ENCODE measurements around the gene SERTAD2.

The SERTAD2 gene

DNA sequence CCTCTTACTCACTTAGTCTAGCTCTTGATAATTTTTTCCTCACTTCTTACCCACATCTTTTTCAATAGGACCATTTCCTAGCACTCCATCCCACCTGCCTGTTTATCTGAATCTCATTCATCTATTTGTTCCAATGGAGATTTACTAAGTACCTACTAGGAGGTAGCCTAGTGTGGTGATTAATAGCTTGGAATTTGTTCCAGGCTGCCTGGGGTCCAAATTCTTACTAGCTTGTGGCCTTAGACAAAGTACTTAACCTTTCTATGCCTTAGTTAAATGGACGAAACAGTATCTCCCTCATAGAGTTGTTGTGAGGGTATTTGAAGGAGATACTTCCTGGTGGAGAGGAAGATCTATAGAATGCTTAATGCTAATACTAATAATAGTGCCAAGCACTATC is 42.9 kb upstream of the SERTAD2 start:
- TF ChIP-seq, protein P1, sequence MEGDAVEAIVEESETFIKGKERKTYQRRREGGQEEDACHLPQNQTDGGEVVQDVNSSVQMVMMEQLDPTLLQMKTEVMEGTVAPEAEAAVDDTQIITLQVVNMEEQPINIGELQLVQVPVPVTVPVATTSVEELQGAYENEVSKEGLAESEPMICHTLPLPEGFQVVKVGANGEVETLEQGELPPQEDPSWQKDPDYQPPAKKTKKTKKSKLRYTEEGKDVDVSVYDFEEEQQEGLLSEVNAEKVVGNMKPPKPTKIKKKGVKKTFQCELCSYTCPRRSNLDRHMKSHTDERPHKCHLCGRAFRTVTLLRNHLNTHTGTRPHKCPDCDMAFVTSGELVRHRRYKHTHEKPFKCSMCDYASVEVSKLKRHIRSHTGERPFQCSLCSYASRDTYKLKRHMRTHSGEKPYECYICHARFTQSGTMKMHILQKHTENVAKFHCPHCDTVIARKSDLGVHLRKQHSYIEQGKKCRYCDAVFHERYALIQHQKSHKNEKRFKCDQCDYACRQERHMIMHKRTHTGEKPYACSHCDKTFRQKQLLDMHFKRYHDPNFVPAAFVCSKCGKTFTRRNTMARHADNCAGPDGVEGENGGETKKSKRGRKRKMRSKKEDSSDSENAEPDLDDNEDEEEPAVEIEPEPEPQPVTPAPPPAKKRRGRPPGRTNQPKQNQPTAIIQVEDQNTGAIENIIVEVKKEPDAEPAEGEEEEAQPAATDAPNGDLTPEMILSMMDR (IDR thresholded peaks at IDR 0.05; ENCODE audit: insufficient read depth, missing control alignments): no peak
- DNase-seq (ENCODE audit: insufficient read length, low spot score): no peak
- FAIRE-seq: no peak

DNA sequence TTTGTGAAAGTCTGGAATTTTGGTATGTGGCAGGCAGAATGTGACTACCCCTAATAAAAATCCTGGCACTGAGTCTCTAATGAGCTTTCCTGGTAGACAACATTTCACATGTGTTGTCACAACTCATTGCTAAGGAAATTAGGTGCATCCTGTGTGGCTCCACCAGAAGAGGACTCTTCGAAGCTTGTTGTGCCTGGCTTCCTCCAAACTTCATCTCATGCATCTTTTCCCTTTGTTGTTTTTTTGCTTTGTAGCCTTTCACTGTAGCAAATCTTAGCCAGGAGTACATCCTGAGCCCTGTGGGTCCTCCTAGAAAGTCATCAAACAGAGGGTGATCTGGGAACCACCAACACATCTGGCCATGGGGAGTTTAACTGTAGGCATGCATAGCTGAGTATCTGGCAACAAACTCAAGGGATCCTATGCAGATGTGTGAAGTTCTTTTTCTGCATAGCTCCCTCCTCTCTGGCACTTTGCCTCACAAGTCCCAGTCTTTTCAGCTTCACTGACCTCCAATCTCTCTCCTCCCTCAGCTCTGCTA is 42.1 kb upstream of the SERTAD2 start:
- DNase-seq (ENCODE audit: insufficient read length, low spot score) (no peak), FAIRE-seq (no peak)
- TF ChIP-seq, protein P1 (IDR thresholded peaks at IDR 0.05; ENCODE audit: insufficient read depth, missing control alignments): no peak

DNA sequence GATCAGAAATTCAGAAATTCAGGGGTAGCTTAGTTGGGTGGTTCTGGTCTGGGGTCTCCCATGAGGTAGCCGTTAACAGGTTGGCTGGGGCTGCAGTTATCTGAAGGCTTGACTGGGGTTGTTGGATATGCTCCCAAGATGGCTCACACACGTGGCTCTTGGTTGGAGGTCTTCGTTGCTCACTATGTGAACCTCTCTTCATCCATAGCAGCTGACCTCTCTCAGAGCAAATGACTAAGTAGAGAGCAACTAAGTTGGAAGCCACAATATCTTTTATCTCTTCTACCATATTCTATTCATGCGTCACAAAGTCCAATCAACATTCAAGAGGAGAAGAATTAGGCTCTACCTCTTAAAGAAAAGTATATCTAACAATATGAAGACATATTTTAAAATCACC is 38.7 kb upstream of the SERTAD2 start:
- DNase-seq (ENCODE audit: insufficient read length, low spot score): no peak
- TF ChIP-seq, protein P1 (IDR thresholded peaks at IDR 0.05; ENCODE audit: insufficient read depth, missing control alignments): no peak
- FAIRE-seq: no peak

DNA sequence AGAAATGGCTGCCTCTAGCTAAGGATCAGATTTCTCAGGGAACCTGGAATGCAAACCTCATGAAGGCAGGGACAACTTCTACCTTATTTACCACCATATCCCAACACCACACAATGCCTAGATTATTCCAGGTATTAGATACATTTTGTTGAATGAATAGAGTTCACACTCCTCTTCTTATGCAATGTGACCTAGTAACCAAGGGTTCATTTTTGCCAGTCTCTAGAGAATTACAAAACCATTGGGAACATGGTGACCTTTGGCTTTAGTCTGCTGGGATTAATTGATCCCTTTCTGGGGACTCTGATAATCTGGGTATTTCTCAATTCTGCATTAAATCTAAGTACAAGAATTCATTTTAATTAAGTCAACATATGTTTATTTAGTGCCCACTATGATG is 35.2 kb upstream of the SERTAD2 start:
- DNase-seq (ENCODE audit: insufficient read length, low spot score) (no peak), FAIRE-seq (no peak)
- TF ChIP-seq, protein P1 (IDR thresholded peaks at IDR 0.05; ENCODE audit: insufficient read depth, missing control alignments): no peak

DNA sequence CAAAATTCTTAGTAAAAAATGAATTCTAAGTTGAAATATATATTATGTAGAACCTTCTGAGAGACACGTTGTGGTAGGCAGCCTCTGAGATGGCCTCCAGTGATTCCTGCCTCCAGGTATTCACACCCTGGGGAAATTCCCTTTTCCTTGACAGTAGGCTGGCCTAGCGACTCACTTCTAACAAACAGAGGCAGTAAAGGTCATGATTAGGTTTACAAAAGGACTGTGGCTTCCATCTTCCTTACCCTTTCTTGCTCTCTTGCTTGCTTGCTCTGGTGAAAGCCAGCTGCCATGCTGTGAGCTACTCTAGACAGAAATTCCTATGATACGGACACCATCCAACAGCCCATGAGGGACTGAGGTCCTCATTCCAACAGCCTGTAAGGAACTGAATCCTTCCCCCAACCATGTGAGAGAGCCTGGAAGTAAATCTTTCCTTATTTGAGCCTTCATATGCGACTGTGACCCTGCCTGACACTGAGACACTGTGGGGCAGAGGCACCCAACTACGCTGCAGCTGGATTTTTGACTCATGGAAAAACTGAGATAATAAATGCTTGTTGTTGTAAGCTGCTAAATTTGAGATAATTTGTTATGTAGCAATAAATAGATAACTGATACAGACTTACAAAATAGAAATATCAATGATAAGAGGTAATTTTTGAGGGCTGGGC is 32.7 kb upstream of the SERTAD2 start:
- no peak for DNase-seq (ENCODE audit: insufficient read length, low spot score)
- TF ChIP-seq, protein P1 (IDR thresholded peaks at IDR 0.05; ENCODE audit: insufficient read depth, missing control alignments): no peak
- no peak for FAIRE-seq

DNA sequence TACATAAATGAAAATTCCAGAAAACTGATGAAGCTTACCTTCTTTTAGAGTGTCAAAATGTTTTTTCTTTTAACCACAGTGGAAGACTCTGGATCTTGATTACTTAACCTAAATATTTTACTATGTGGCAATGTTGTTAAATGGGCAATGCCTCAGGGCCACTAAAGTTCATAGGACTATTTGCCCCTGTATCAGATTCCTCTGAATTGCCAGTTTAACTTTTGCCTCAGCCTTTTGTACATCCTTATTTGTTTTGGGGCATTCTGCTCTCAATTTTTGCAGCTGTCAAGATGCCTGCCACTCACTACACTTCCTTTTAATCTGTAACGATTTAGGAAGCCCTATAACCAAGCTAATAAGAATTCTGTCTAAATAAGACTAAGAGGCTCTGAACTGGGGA is 31.7 kb upstream of the SERTAD2 start:
- DNase-seq (ENCODE audit: insufficient read length, low spot score) (no peak), FAIRE-seq (no peak)
- TF ChIP-seq, protein P1 (IDR thresholded peaks at IDR 0.05; ENCODE audit: insufficient read depth, missing control alignments): no peak

DNA sequence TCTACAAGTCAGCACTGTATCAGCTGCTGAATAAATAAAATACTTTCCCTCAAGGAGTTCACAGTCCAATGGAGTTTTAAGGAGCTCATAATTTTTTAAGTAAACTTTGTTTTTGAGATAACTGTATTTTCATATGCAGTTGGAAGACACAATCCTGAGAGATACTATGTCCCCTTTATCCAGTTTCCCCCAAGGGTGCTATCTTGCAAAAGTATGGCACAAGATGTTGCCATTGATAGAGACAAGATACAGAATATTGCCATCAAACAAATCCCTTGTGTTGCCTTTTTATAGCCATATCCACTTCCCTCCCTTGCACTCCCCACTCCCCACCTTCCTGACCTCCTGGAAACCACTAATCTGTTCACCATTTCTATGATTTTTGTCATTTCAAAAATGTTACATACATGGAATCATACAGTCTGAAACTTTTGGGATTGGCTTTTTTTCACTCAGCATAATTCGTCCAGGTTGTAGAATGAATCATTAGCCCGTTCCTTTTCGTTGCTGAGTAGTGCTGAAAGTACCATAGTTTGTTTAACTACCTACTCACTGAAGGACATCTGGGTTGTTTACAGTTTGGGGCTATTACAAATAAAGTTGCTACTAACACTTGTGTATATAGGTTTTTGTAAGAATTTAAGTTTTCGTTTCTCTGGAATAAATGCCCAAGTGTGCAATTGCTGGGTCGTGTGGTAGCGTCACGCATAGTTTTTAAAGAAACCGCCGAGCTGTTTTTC is 30.2 kb upstream of the SERTAD2 start:
- TF ChIP-seq, protein P1 (IDR thresholded peaks at IDR 0.05; ENCODE audit: insufficient read depth, missing control alignments): no peak
- FAIRE-seq: no peak
- DNase-seq (ENCODE audit: insufficient read length, low spot score): no peak

All from D721Med (cell line).